DND-41 (cell line): ENCODE data around the gene HOGA1.

Experiments
- ATAC-seq: fragments of 200-7000 bp; cut with Tn5 transposase; 3 replicates; pipeline ENCODE4 v1.9.1; 2021; ENCODE audit warnings: low read depth; ENCODE audit not compliant: insufficient read depth
- DNase-seq: peaks from one replicate; pipeline ENCODE4 v3.0.0-alpha.2; 2020
- H2AFZ ChIP-seq: 2 replicates; pipeline ENCODE4 v1.6.0; 2012; ENCODE audit warnings: low read depth, low read length
- H3K27ac ChIP-seq: 2 replicates; pipeline ENCODE4 v1.5.1; 2012; ENCODE audit warnings: low read length, inconsistent platforms
- H3K27me3 ChIP-seq: fragments of 200-600 bp; sonication (generic); 2 replicates; pipeline ENCODE4 v1.6.0; 2012; ENCODE audit warnings: low read length, mild to moderate bottlenecking, inconsistent platforms; ENCODE audit not compliant: insufficient read depth, poor library complexity
- H3K36me3 ChIP-seq: 2 replicates; pipeline ENCODE4 v1.5.1; 2012; ENCODE audit warnings: low read length, inconsistent platforms; ENCODE audit not compliant: insufficient read depth
- H3K4me1 ChIP-seq: 2 replicates; pipeline ENCODE4 v1.5.1; 2012; ENCODE audit warnings: mild to moderate bottlenecking, low read length; ENCODE audit not compliant: insufficient read depth
- H3K4me2 ChIP-seq: 2 replicates; pipeline ENCODE4 v1.6.0; 2012; ENCODE audit warnings: mild to moderate bottlenecking, moderate library complexity, low read length, inconsistent platforms; ENCODE audit not compliant: insufficient read depth
- H3K4me3 ChIP-seq, 2 experiments: fragments of 200-600 bp in 1 of 2; shearing (Covaris generic) in 1 of 2; 2 replicates each; pipeline ENCODE4 v1.5.1; 2012 to 2016; ENCODE audit warnings: inconsistent platforms in 2 of 2, low read length in 2 of 2, mild to moderate bottlenecking in 2 of 2, low read depth in 1 of 2, moderate library complexity in 1 of 2
- H3K79me2 ChIP-seq: 2 replicates; pipeline ENCODE4 v1.6.0; 2012; ENCODE audit warnings: low read length, inconsistent platforms; ENCODE audit not compliant: insufficient read depth
- H3K9ac ChIP-seq: 2 replicates; pipeline ENCODE4 v1.6.0; 2012; ENCODE audit warnings: low read depth, mild to moderate bottlenecking, inconsistent platforms, low read length, moderate library complexity
- H3K9me3 ChIP-seq: 2 replicates; pipeline ENCODE4 v1.5.1; 2012; ENCODE audit warnings: low read length, moderate library complexity, mild to moderate bottlenecking, inconsistent platforms; ENCODE audit not compliant: insufficient read depth, severe bottlenecking
- H4K20me1 ChIP-seq: 2 replicates; pipeline ENCODE4 v1.6.0; 2012; ENCODE audit warnings: low read length; ENCODE audit not compliant: insufficient read depth
- EZH2 ChIP-seq: IDR thresholded peaks from 3 replicates; pipeline ENCODE4 v1.6.1; 2012; ENCODE audit warnings: borderline replicate concordance, low read depth, mild to moderate bottlenecking, moderate library complexity, low read length, inconsistent platforms; ENCODE audit not compliant: severe bottlenecking
- TF ChIP-seq, protein P1 (sequence below): IDR thresholded peaks from 2 replicates; pipeline ENCODE4 v1.5.1; 2012; ENCODE audit warnings: borderline replicate concordance, low read length, moderate library complexity, mild to moderate bottlenecking; ENCODE audit not compliant: poor library complexity, severe bottlenecking; ENCODE audit errors: extremely low read depth

HOGA1 gene

DNA sequence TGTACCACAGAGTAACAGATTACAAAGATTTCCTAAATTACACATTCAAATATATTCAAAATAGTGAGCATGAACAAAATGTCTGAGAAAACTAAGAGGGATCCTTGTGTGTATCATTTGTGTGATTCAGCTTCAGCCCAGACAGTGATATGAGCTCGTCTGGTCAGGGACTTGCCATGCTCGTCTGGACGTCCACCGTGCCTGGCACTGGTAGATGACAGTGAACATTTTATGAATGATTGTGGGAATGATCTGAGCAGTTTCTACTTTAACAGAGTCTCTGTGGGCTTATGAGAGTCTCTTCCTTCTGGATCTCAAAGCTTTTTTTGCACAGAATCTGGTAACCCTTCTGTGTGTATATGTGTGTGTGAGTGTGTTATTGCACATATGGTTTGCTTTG, 45.8 kb upstream of the HOGA1 start:
- no peak for DNase-seq
- ATAC-seq, result no peak
- Histone ChIP-seq H3K4me2 (no peak overlapping the region), H3K9me3 (no peaks in the 10 kb centered on the region), H3K79me2 (no peaks in the 10 kb centered on the region), H3K27me3 (no peaks in the 10 kb centered on the region), H3K4me1 (no peaks in the 10 kb centered on the region), H4K20me1 (no peaks in the 10 kb centered on the region; the same call in 1 of the 2 replicates), H2AFZ (no peak overlapping the region), H3K9ac (no peak overlapping the region), H3K4me3 (no peak overlapping the region), H3K36me3 (no peaks in the 10 kb centered on the region), H3K27ac (no peak overlapping the region)
- TF ChIP-seq EZH2, result no peak
- TF ChIP-seq, protein P1, sequence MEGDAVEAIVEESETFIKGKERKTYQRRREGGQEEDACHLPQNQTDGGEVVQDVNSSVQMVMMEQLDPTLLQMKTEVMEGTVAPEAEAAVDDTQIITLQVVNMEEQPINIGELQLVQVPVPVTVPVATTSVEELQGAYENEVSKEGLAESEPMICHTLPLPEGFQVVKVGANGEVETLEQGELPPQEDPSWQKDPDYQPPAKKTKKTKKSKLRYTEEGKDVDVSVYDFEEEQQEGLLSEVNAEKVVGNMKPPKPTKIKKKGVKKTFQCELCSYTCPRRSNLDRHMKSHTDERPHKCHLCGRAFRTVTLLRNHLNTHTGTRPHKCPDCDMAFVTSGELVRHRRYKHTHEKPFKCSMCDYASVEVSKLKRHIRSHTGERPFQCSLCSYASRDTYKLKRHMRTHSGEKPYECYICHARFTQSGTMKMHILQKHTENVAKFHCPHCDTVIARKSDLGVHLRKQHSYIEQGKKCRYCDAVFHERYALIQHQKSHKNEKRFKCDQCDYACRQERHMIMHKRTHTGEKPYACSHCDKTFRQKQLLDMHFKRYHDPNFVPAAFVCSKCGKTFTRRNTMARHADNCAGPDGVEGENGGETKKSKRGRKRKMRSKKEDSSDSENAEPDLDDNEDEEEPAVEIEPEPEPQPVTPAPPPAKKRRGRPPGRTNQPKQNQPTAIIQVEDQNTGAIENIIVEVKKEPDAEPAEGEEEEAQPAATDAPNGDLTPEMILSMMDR, result no peak

DNA sequence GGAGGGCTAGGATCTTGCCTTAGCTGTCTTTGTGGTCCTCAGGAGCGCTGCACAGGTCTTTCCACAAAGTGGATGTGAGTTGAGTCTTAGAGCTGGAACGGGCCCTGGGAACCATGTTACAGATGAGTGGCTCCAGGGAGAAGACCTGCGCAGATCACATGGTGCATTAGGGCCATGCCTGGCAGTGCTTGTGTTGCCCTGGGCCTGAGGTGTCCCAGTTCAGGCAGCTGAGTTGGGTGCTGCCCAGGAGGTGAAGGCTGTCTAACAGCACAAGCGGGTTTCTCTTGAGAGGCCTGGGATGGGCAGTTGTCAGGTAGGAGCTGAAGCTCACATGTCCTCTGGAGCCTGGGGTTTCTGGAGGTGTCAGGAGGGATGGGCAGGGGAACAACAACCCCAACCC, 45.4 kb upstream of the HOGA1 start:
- Histone ChIP-seq H4K20me1 (no peaks in the 10 kb centered on the region; the same call in 1 of the 2 replicates), H3K27ac (no peak overlapping the region)

GRCh38 chr10:97539523-97540200, 44.5 kb upstream of the HOGA1 start:
- Histone ChIP-seq H3K9ac (no peak overlapping the region), H3K36me3 (no peaks in the 10 kb centered on the region), H2AFZ (no peak overlapping the region), H3K27me3 (no peaks in the 10 kb centered on the region), H3K4me3 (no peak overlapping the region), H4K20me1 (no peaks in the 10 kb centered on the region), H3K79me2 (no peaks in the 10 kb centered on the region), H3K4me1 (no peaks in the 10 kb centered on the region), H3K9me3 (no peaks in the 10 kb centered on the region), H3K27ac (no peak overlapping the region), H3K4me2 (no peak overlapping the region)
- no peak for ATAC-seq
- no peak for TF ChIP-seq EZH2
- TF ChIP-seq, protein P1, result no peak
- DNase-seq, result no peak

More for the DNA sequence above, 45.4 kb upstream of the HOGA1 start:
- DNase-seq (no peak), ATAC-seq (no peak)
- Histone ChIP-seq H3K9me3 (no peaks in the 10 kb centered on the region), H3K79me2 (no peaks in the 10 kb centered on the region), H3K4me3 (no peak overlapping the region), H3K4me2 (no peak overlapping the region), H3K36me3 (no peaks in the 10 kb centered on the region), H3K9ac (no peak overlapping the region), H3K4me1 (no peaks in the 10 kb centered on the region), H2AFZ (no peak overlapping the region), H3K27me3 (no peaks in the 10 kb centered on the region)
- TF ChIP-seq EZH2, result no peak

GRCh38 chr10:97540669-97541500, 43.3 kb upstream of the HOGA1 start:
- H3K9me3 ChIP-seq, result no peaks in the 10 kb centered on the region
- no peaks in the 10 kb centered on the region for H3K36me3 ChIP-seq
- no peaks in the 10 kb centered on the region for H4K20me1 ChIP-seq
- ATAC-seq, result no peak
- no peaks in the 10 kb centered on the region for H3K4me1 ChIP-seq
- no peak overlapping the region for H3K4me2 ChIP-seq
- no peak overlapping the region for H3K27ac ChIP-seq
- no peak overlapping the region for H3K9ac ChIP-seq
- no peaks in the 10 kb centered on the region for H3K27me3 ChIP-seq
- H2AFZ ChIP-seq, result no peak overlapping the region
- no peak for DNase-seq
- no peaks in the 10 kb centered on the region for H3K79me2 ChIP-seq
- H3K4me3 ChIP-seq, result no peak overlapping the region
- TF ChIP-seq, protein P1, result no peak
- no peak for TF ChIP-seq EZH2
